OCI-LY3 (cell line): ENCODE measurements around the gene GDPD5.

Source experiments
- CTCF ChIP-seq: fragments of 200-600, 300-600 bp; sonication (generic); IDR thresholded peaks from 2 replicates; pipeline ENCODE4 v1.5.1; 2014; ENCODE audit warnings: antibody characterized with exemption, low read length, low read depth
- EZH2phosphoT487 ChIP-seq: fragments of 200-600 bp; shearing (Covaris generic); IDR thresholded peaks from 2 replicates; pipeline ENCODE4 v1.6.1; 2018; ENCODE audit warnings: antibody characterized with exemption, mixed run types, low read depth

- TF ChIP-seq CTCF (no peak), EZH2phosphoT487 (no peak)
Observed at GRCh38 chr11:75502138-75502537, 23.6 kb downstream of the GDPD5 start.
